Activated T-cell treated with anti-CD3 and anti-CD28 coated beads for 48 hours (primary cell): ENCODE data around the gene TSPAN11.
"Not testable (repeated sequence)": the region's sequence is repeated elsewhere in the genome, so short reads cannot be mapped to it uniquely, and the experiment has no call there.

Experiments used
- DNase-seq: peaks from one replicate; pipeline ENCODE4 v3.0.0-alpha.2; 2020; ENCODE audit warnings: low read depth

TSPAN11 gene

GRCh38 chr12:31002999-31003398 lies 76.5 kb downstream of the TSPAN11 start:
- no peak for DNase-seq

- no peak for DNase-seq
Observed at GRCh38 chr12:31003861-31004640, 77.5 kb downstream of the TSPAN11 start.

GRCh38 chr12:31004666-31005065 lies 78.1 kb downstream of the TSPAN11 start:
- no peak for DNase-seq

GRCh38 chr12:31005256-31005943 lies 78.9 kb downstream of the TSPAN11 start:
- DNase-seq = no peak

- DNase-seq = no peak
Observed at GRCh38 chr12:31005944-31006361, 79.4 kb downstream of the TSPAN11 start.

- no peak for DNase-seq
Observed at GRCh38 chr12:31006416-31007152, 80.0 kb downstream of the TSPAN11 start.

- DNase-seq = no peak
Observed at GRCh38 chr12:31007153-31007495, 80.6 kb downstream of the TSPAN11 start.

- no peak for DNase-seq
Observed at GRCh38 chr12:31007636-31008175, 81.2 kb downstream of the TSPAN11 start.

GRCh38 chr12:31008241-31008761 lies 81.8 kb downstream of the TSPAN11 start:
- no peak for DNase-seq

- no peak for DNase-seq
Observed at GRCh38 chr12:31008961-31009840, 82.7 kb downstream of the TSPAN11 start.

- no peak for DNase-seq
Observed at GRCh38 chr12:31009976-31010375, 83.4 kb downstream of the TSPAN11 start.

GRCh38 chr12:31011336-31011735 lies 84.8 kb downstream of the TSPAN11 start:
- no peak for DNase-seq

GRCh38 chr12:31011746-31012566 lies 85.4 kb downstream of the TSPAN11 start:
- no peak for DNase-seq

- not testable (repeated sequence) for DNase-seq
Observed at GRCh38 chr12:31012567-31012891, 86.0 kb downstream of the TSPAN11 start.

- DNase-seq = no peak
Observed at GRCh38 chr12:31015215-31015614, 88.7 kb downstream of the TSPAN11 start.

GRCh38 chr12:31016057-31016456 lies 89.5 kb downstream of the TSPAN11 start:
- DNase-seq = no peak

GRCh38 chr12:31017535-31017934 lies 91.0 kb downstream of the TSPAN11 start:
- no peak for DNase-seq

- DNase-seq = no peak
Observed at GRCh38 chr12:31018106-31018789, 91.7 kb downstream of the TSPAN11 start.

GRCh38 chr12:31018790-31019505 lies 92.4 kb downstream of the TSPAN11 start:
- DNase-seq = no peak
